Smooth muscle cell (in vitro differentiated cells): ENCODE results near the gene RPH3AL. TPM values are rescaled to one million over a fixed set of nuclear protein-coding genes. Genes with fewer than 3 reads are reported as not detected.

Experiments
- DNase-seq: peaks from one replicate; lab custom pipeline; 2025; ENCODE audit not compliant: unreplicated experiment; lab: John Stamatoyannopoulos, UW
- H2AFZ ChIP-seq: fragments of 200-600 bp; sonication (generic); 2 replicates; pipeline ENCODE4 v1.6.0; 2016; ENCODE audit warnings: antibody characterized with exemption, low read depth, mild to moderate bottlenecking
- H3F3A ChIP-seq: fragments of 200-600 bp; sonication (generic); 2 replicates; pipeline ENCODE4 v1.6.0; 2017; ENCODE audit warnings: antibody characterized with exemption, low read depth
- H3K27ac ChIP-seq: fragments of 200-600 bp; sonication (generic); 2 replicates; pipeline ENCODE4 v1.5.1; 2016; ENCODE audit warnings: low read depth, mild to moderate bottlenecking
- H3K27me3 ChIP-seq: fragments of 200-600 bp; sonication (generic); 2 replicates; pipeline ENCODE4 v1.6.1; 2016; ENCODE audit warnings: low read depth, mild to moderate bottlenecking
- H3K36me3 ChIP-seq: fragments of 200-600 bp; sonication (generic); 2 replicates; pipeline ENCODE4 v1.5.1; 2016; ENCODE audit warnings: low read depth
- H3K4me1 ChIP-seq: fragments of 200-600 bp; sonication (generic); 2 replicates; pipeline ENCODE4 v1.5.1; 2016; ENCODE audit warnings: low read depth
- H3K4me2 ChIP-seq: fragments of 200-600 bp; sonication (generic); 2 replicates; pipeline ENCODE4 v1.6.0; 2016; ENCODE audit warnings: mild to moderate bottlenecking
- H3K4me3 ChIP-seq: fragments of 200-600 bp; sonication (generic); 2 replicates; pipeline ENCODE4 v1.5.1; 2016; ENCODE audit warnings: mild to moderate bottlenecking
- H3K79me2 ChIP-seq: fragments of 200-600 bp; sonication (generic); 2 replicates; pipeline ENCODE4 v1.6.0; 2016; ENCODE audit warnings: low read depth, mild to moderate bottlenecking
- H3K9ac ChIP-seq: fragments of 200-600 bp; sonication (generic); 2 replicates; pipeline ENCODE4 v1.6.0; 2016; ENCODE audit warnings: low read depth
- H3K9me3 ChIP-seq: fragments of 200-600 bp; sonication (generic); replicated peaks from 2 replicates; pipeline ENCODE4 v1.5.1; 2016; ENCODE audit warnings: low read depth
- H4K20me1 ChIP-seq: fragments of 200-600 bp; sonication (generic); 2 replicates; pipeline ENCODE4 v1.6.0; 2016; ENCODE audit warnings: low read depth
- WGBS: methylation state at CpG from one replicate; pipeline ENCODE4 v1.1.7; 2016; ENCODE audit warnings: low lambda C conversion rate; 5-methylcytosine and 5-hydroxymethylcytosine counted together
- polyA plus RNA-seq: library from polyadenylated mRNA; unstranded; fragments of >200 nt; fragmentation: Nextera tagmentation; extraction: Ambion mirVana; gene quantifications from 2 replicates; pipeline ENCODE4 v1.2.1, GENCODE V29; 2016
- total RNA-seq: library from RNA; depleted of rRNA; stranded (reverse); fragments of >200 nt; gene quantifications from 2 replicates; pipeline ENCODE4 v1.2.3, GENCODE V29; 2014
- TF ChIP-seq, protein P1 (sequence below): fragments of 200-600 bp; sonication (generic); IDR thresholded peaks from 2 replicates; pipeline ENCODE4 v1.5.1; 2017; ENCODE audit warnings: borderline replicate concordance, mild to moderate bottlenecking, antibody characterized with exemption; ENCODE audit not compliant: insufficient read depth, poor library complexity, severe bottlenecking

Gene RPH3AL
- total and polyA plus RNA-seq, 2 experiments from 2014 or later, result 1.8 to 3.3 TPM

- no peaks in the 10 kb centered on the region for H3K36me3 ChIP-seq
- no peaks in the 10 kb centered on the region for H3K79me2 ChIP-seq
- H4K20me1 ChIP-seq, result no peaks in the 10 kb centered on the region
- WGBS, result 69% methylated on average over 27 of the region's 27 CpGs
- H3K9me3 ChIP-seq, result no peaks in the 10 kb centered on the region
- no peak overlapping the region for H3K4me2 ChIP-seq
- no peak overlapping the region for H3K9ac ChIP-seq
- H3K4me3 ChIP-seq, result no peak overlapping the region
- no peaks in the 10 kb centered on the region for H3K27me3 ChIP-seq
- TF ChIP-seq, protein P1, sequence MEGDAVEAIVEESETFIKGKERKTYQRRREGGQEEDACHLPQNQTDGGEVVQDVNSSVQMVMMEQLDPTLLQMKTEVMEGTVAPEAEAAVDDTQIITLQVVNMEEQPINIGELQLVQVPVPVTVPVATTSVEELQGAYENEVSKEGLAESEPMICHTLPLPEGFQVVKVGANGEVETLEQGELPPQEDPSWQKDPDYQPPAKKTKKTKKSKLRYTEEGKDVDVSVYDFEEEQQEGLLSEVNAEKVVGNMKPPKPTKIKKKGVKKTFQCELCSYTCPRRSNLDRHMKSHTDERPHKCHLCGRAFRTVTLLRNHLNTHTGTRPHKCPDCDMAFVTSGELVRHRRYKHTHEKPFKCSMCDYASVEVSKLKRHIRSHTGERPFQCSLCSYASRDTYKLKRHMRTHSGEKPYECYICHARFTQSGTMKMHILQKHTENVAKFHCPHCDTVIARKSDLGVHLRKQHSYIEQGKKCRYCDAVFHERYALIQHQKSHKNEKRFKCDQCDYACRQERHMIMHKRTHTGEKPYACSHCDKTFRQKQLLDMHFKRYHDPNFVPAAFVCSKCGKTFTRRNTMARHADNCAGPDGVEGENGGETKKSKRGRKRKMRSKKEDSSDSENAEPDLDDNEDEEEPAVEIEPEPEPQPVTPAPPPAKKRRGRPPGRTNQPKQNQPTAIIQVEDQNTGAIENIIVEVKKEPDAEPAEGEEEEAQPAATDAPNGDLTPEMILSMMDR, result no peak
- no peak overlapping the region for H3K27ac ChIP-seq
- no peaks in the 10 kb centered on the region for H3F3A ChIP-seq
- DNase-seq, result no peak
- no peaks in the 10 kb centered on the region for H3K4me1 ChIP-seq
- H2AFZ ChIP-seq, result no peak overlapping the region
These were observed 50.8 kb downstream of the RPH3AL start for GRCh38 chr17:301681-302299.

GRCh38 chr17:300881-301280 is 51.7 kb downstream of the RPH3AL start:
- DNase-seq, result no peak
- WGBS, result 93% methylated on average over 11 of the region's 11 CpGs
- no peaks in the 10 kb centered on the region for H3K9me3 ChIP-seq
- H4K20me1 ChIP-seq, result no peaks in the 10 kb centered on the region
- H3K4me1 ChIP-seq, result no peaks in the 10 kb centered on the region
- H2AFZ ChIP-seq, result no peak overlapping the region
- H3K9ac ChIP-seq, result no peak overlapping the region
- no peaks in the 10 kb centered on the region for H3F3A ChIP-seq
- TF ChIP-seq, protein P1, result no peak
- H3K36me3 ChIP-seq, result no peaks in the 10 kb centered on the region
- H3K27ac ChIP-seq, result no peak overlapping the region
- no peak overlapping the region for H3K4me2 ChIP-seq
- no peaks in the 10 kb centered on the region for H3K27me3 ChIP-seq
- H3K4me3 ChIP-seq, result no peak overlapping the region
- no peaks in the 10 kb centered on the region for H3K79me2 ChIP-seq

- DNase-seq, result no peak
- Histone ChIP-seq H3K27ac (no peak overlapping the region), H3K4me1 (no peaks in the 10 kb centered on the region), H3K79me2 (no peaks in the 10 kb centered on the region), H2AFZ (no peak overlapping the region), H4K20me1 (no peaks in the 10 kb centered on the region), H3K9ac (no peak overlapping the region), H3K4me3 (no peak overlapping the region), H3K4me2 (no peak overlapping the region), H3K36me3 (no peaks in the 10 kb centered on the region), H3K9me3 (no peaks in the 10 kb centered on the region), H3K27me3 (no peaks in the 10 kb centered on the region), H3F3A (no peaks in the 10 kb centered on the region)
- TF ChIP-seq, protein P1, result no peak
- WGBS, result 86% methylated on average over 23 of the region's 23 CpGs
These were observed 53.1 kb downstream of the RPH3AL start for GRCh38 chr17:299546-299945.
